NCI-H187 treated with DMSO at 0.1 percent for 48 hours (cell line): ENCODE results near the gene OPTN.

Experiments
- DNase-seq: peaks from one replicate; lab custom pipeline; 2025; lab: John Stamatoyannopoulos, UW

OPTN gene

DNA sequence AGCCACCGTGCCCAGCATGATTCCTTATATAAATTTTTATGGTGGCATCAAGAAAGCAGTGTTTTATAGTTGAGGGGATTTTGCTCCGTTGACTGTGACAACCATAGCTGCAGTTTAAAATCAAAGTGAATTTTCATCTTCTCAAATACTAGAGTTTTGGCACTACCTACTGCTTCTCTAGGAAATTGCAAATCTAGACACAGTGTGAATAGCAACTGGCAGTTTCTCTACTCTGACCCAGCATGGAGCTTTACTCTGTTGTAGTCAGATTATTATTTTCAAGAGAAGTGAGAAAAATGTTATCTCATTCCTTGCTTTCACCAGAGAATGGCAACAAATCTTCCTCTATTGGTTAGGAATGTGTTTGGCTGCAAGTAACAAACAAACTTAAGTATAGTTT lies 84.3 kb downstream of the OPTN start:
- no peak for DNase-seq

DNA sequence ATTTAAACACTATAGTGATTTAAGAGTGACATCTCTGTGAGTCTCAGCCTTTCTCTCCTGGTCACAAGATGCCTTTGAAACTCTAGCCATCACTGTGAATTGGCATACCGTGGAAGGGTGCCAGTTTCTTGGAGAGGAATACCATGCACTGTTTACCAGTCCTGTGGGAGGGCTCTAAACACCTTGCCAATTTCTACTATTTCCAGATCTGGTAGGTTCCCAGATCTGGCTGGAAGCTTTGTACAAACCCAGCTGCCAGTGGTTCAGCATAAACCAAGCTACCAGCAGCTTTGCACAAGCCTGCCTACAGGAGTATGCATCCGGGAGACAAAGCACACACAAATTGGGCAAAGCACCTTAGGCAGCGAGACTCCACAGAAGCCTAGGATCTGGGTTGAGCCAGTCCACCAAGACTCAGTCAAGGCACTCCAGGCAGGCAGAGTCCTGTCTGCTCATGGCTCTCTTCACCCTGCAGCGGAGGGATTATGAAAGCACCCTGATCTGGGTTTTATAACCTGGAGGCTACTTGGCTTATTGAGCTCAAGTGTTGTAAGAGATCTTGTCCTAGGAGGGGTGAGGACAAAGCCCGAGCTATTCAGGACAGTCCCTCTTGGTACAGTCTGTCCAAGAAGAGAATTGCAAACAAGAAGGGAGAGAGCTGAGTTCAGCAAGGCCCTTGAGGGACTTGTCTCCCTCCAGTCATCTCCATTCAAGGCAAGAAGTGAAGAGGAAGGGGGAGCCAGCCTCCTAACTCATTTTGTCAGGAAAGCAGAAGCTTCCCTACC lies 85.0 kb downstream of the OPTN start:
- no peak for DNase-seq

DNA sequence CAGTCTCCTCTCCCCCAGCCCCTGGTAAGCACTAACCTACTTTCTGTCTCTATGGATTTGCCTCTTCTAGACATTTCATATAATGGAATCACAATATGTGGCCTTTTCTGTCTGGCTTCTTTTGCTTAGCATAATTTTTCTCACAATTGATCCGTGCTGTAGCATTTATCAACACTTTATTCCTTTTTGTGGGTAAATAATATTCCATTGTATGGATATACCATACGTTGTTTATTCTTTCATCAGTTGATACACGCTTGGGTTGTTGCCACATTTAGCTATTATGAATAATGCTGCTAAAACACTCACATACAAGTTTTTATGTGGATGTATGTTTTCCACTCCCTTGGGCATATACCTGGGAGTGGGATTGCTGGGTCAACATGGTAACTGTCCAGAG lies 87.2 kb downstream of the OPTN start:
- no peak for DNase-seq
